ENCODE results near the gene NSMCE1. TPM values are rescaled to one million over a fixed set of nuclear protein-coding genes. Genes with fewer than 3 reads are reported as not detected.

NSMCE1 gene
- total and polyA plus RNA-seq, 2 donors (not counting 1 experiment from before 2014, with no cell fraction given) = 48.8 to 142 TPM

DNA sequence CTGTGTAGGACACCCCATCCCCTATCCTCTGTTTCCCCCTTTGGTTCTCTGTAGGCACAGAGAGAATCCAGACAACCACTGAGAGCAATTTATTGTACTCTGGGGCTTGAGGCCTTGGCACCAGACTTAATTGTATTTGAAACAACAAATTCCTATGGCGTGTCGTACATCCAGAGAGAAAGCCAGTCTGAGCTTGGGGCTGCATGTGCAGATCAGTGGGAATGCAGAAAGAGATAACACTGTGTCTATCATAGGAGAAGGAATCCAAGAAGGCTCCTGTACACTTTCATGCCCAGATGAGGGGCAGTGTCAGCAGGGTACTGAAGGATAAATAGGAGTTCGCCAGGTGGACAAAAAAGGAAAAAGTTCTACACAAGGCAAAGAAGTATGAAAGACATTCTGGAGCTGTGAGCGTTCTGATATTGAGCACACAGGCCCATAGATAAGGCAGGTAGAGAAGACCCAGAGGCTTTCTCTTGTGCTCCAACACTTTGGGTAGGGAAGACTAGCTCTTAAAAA is 23.2 kb upstream of the NSMCE1 start:
- Histone ChIP-seq H3K9me3 (ENCODE audit: control insufficient read depth, insufficient read depth, low read depth, low read length) (no peaks in the 10 kb centered on the region), H3K27ac (ENCODE audit: insufficient read depth, low read length) (no peak overlapping the region), H3K27me3 (ENCODE audit: control insufficient read depth, insufficient read depth, low read length) (no peaks in the 10 kb centered on the region), H3K9ac (ENCODE audit: insufficient read depth, low read length) (no peak overlapping the region), H3K79me2 (ENCODE audit: control insufficient read depth, insufficient read depth, low read length) (no peaks in the 10 kb centered on the region), H2AFZ (ENCODE audit: low read length) (no peak overlapping the region), H3K36me3 (ENCODE audit: control insufficient read depth, insufficient read depth, low read length) (no peaks in the 10 kb centered on the region), H4K20me1 (ENCODE audit: control insufficient read depth, extremely low read depth, insufficient read depth, low read length) (no peaks in the 10 kb centered on the region), H3K4me2 (ENCODE audit: extremely low read depth, insufficient read depth, low read length) (no peak overlapping the region), H3K4me1 (ENCODE audit: control insufficient read depth, extremely low read depth, insufficient read depth, low read length) (peaks cover 2% of the 10 kb centered on the region), H3K4me3 (replicated peaks in 1 of 4; ENCODE audit: control extremely low read depth in 1 of 4, insufficient read depth in 1 of 4, low read depth in 3 of 4, low read length in 4 of 4) (no peak overlapping the region)
- no peak for DNase-seq (ENCODE audit: low read depth in 2 of 2)
- TF ChIP-seq, protein P1, sequence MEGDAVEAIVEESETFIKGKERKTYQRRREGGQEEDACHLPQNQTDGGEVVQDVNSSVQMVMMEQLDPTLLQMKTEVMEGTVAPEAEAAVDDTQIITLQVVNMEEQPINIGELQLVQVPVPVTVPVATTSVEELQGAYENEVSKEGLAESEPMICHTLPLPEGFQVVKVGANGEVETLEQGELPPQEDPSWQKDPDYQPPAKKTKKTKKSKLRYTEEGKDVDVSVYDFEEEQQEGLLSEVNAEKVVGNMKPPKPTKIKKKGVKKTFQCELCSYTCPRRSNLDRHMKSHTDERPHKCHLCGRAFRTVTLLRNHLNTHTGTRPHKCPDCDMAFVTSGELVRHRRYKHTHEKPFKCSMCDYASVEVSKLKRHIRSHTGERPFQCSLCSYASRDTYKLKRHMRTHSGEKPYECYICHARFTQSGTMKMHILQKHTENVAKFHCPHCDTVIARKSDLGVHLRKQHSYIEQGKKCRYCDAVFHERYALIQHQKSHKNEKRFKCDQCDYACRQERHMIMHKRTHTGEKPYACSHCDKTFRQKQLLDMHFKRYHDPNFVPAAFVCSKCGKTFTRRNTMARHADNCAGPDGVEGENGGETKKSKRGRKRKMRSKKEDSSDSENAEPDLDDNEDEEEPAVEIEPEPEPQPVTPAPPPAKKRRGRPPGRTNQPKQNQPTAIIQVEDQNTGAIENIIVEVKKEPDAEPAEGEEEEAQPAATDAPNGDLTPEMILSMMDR (conservative IDR thresholded peaks at IDR 0.05 in 1 of 2, IDR thresholded peaks at IDR 0.05 in 1 of 2; ENCODE audit: low read depth in 1 of 2, low read length in 2 of 2) = no peak
- no peak for TF ChIP-seq EZH2 (IDR thresholded peaks at IDR 0.05; ENCODE audit: low read length, missing control alignments)

DNA sequence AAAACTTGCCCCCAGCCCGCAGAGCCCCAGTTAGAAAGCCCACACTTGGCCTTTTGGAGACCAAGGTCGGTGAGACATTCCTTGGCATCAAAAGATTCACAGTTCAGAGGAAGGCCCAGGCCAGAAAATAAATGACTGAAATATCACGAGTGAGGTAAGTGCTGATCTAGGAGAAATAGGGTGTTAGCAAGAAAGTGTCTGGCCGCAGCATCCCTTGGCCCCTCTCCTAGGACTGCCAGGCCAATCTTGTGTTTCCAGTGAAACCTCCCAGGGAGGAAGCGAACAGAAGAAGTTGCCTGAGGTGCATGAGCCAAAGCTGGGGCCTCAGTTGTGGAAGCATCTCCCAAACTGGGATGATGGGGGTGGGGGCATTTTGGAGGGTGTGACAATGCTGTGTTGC is 22.5 kb upstream of the NSMCE1 start:
- DNase-seq (ENCODE audit: low read depth in 2 of 2) = no peak
- no peak overlapping the region for H3K4me2 ChIP-seq (ENCODE audit: extremely low read depth, insufficient read depth, low read length)
- H4K20me1 ChIP-seq (ENCODE audit: control insufficient read depth, extremely low read depth, insufficient read depth, low read length) = no peaks in the 10 kb centered on the region
- H2AFZ ChIP-seq (ENCODE audit: low read length) = no peak overlapping the region
- TF ChIP-seq EZH2 (IDR thresholded peaks at IDR 0.05; ENCODE audit: low read length, missing control alignments) = no peak
- TF ChIP-seq, protein P1 (conservative IDR thresholded peaks at IDR 0.05 in 1 of 2, IDR thresholded peaks at IDR 0.05 in 1 of 2; ENCODE audit: low read depth in 1 of 2, low read length in 2 of 2) = no peak
- no peak overlapping the region for H3K4me3 ChIP-seq (replicated peaks in 1 of 4; ENCODE audit: control extremely low read depth in 1 of 4, insufficient read depth in 1 of 4, low read depth in 3 of 4, low read length in 4 of 4)
- H3K27ac ChIP-seq (ENCODE audit: insufficient read depth, low read length) = no peak overlapping the region
- H3K4me1 ChIP-seq (ENCODE audit: control insufficient read depth, extremely low read depth, insufficient read depth, low read length) = peaks cover 5% of the 10 kb centered on the region
- H3K36me3 ChIP-seq (ENCODE audit: control insufficient read depth, insufficient read depth, low read length) = no peaks in the 10 kb centered on the region
- no peak overlapping the region for H3K9ac ChIP-seq (ENCODE audit: insufficient read depth, low read length)
- no peaks in the 10 kb centered on the region for H3K27me3 ChIP-seq (ENCODE audit: control insufficient read depth, insufficient read depth, low read length)
- H3K9me3 ChIP-seq (ENCODE audit: control insufficient read depth, insufficient read depth, low read depth, low read length) = no peaks in the 10 kb centered on the region
- no peaks in the 10 kb centered on the region for H3K79me2 ChIP-seq (ENCODE audit: control insufficient read depth, insufficient read depth, low read length)

DNA sequence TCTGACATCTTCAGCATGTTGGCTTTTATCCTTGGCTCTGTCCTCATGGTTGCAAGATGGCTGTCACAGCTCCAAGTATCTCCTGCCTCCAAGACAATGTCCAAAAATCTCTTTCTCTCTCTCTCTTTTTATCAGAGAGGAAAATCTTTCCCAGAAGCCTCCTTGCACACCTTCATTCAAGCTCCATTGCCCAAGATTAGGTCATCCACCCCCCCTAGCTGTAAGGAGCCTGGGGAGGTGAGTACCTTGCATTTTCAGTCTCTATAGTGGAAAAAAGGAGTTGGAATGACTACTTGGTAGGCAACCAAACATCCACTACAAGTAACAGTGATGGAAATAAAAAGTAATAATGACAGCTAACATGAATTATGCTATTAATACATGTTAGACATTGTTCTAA is 22.0 kb upstream of the NSMCE1 start:
- H3K36me3 ChIP-seq (ENCODE audit: control insufficient read depth, insufficient read depth, low read length) = no peaks in the 10 kb centered on the region
- peaks cover 6% of the 10 kb centered on the region for H3K4me1 ChIP-seq (ENCODE audit: control insufficient read depth, extremely low read depth, insufficient read depth, low read length)
- H3K4me2 ChIP-seq (ENCODE audit: extremely low read depth, insufficient read depth, low read length) = no peak overlapping the region
- no peaks in the 10 kb centered on the region for H4K20me1 ChIP-seq (ENCODE audit: control insufficient read depth, extremely low read depth, insufficient read depth, low read length)
- no peak overlapping the region for H3K27ac ChIP-seq (ENCODE audit: insufficient read depth, low read length)
- no peak overlapping the region for H2AFZ ChIP-seq (ENCODE audit: low read length)
- TF ChIP-seq, protein P1 (conservative IDR thresholded peaks at IDR 0.05 in 1 of 2, IDR thresholded peaks at IDR 0.05 in 1 of 2; ENCODE audit: low read depth in 1 of 2, low read length in 2 of 2) = no peak
- TF ChIP-seq EZH2 (IDR thresholded peaks at IDR 0.05; ENCODE audit: low read length, missing control alignments) = no peak
- H3K27me3 ChIP-seq (ENCODE audit: control insufficient read depth, insufficient read depth, low read length) = no peaks in the 10 kb centered on the region
- DNase-seq (ENCODE audit: low read depth in 2 of 2) = no peak
- H3K79me2 ChIP-seq (ENCODE audit: control insufficient read depth, insufficient read depth, low read length) = no peaks in the 10 kb centered on the region
- no peaks in the 10 kb centered on the region for H3K9me3 ChIP-seq (ENCODE audit: control insufficient read depth, insufficient read depth, low read depth, low read length)
- H3K4me3 ChIP-seq (replicated peaks in 1 of 4; ENCODE audit: control extremely low read depth in 1 of 4, insufficient read depth in 1 of 4, low read depth in 3 of 4, low read length in 4 of 4) = no peak overlapping the region
- no peak overlapping the region for H3K9ac ChIP-seq (ENCODE audit: insufficient read depth, low read length)

Data from fibroblast of lung (primary cell).